ENCODE measurements around the gene ITPRID1. TPM values are rescaled to one million over a fixed set of nuclear protein-coding genes. Genes with fewer than 3 reads are reported as not detected.
"Not testable (repeated sequence)": the region's sequence is repeated elsewhere in the genome, so short reads cannot be mapped to it uniquely, and the experiment has no call there.

The ITPRID1 gene
- total and polyA plus RNA-seq, 7 donors, result 0.60 to 0.71 TPM; not detected in 5

DNA sequence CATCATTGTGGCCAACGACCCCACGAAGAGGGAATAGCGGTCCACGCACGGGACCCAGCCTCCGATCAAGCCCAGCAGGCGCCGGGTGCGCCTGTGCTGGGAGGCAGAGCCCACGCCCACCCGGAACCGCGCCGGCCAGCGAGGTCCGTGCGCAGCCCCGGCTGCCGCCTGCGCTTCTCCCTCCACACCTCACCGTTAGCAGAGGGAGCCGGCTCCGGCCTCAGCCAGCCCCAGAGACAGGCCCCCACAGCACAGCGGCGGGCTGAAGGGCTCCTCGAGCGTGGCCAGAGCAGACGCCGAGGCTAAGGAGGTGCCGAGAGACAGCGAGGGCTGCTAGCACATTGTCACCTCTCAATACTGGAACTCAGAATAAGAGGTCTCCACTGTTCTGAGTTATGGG is 3.6 kb downstream of the ITPRID1 start:
- H3K4me3 ChIP-seq, result no peak overlapping the region

DNA sequence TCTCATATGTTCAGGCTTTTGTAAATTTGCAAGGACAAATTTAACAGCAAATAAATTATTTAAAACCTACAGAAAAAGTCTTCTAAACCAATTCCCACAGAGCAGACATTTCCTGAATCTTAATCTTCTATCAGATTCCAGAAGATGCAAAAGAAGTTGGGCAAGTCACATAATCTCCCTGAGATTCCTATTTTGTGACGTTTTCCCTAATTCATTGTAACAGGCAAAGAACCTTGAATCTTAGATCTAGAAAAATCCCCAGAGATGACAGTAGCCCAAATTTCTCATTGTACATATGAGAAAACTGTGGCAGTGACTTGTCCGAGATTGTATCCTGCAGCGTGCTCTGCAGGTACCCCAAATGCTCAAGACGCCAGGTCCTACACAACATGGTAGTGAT is 4.9 kb downstream of the ITPRID1 start:
- DNase-seq, result no peak
- 91% methylated on average over 4 of the region's 4 CpGs for WGBS, 2 donors

More for the DNA sequence above, 3.6 kb downstream of the ITPRID1 start:
- no peaks in the 10 kb centered on the region for H3K27me3 ChIP-seq
- no peak for DNase-seq
- no peaks in the 10 kb centered on the region for H3K36me3 ChIP-seq
- intact Hi-C loops (cut with DNase I), result no loop called here
- no peaks in the 10 kb centered on the region for H3K4me1 ChIP-seq
- TF ChIP-seq POLR2AphosphoS5 (IDR thresholded peaks at IDR 0.05) (no peak), EP300 (IDR thresholded peaks at IDR 0.05) (no peak), POLR2A (IDR thresholded peaks at IDR 0.05) (no peak)
- TF ChIP-seq, protein P1, sequence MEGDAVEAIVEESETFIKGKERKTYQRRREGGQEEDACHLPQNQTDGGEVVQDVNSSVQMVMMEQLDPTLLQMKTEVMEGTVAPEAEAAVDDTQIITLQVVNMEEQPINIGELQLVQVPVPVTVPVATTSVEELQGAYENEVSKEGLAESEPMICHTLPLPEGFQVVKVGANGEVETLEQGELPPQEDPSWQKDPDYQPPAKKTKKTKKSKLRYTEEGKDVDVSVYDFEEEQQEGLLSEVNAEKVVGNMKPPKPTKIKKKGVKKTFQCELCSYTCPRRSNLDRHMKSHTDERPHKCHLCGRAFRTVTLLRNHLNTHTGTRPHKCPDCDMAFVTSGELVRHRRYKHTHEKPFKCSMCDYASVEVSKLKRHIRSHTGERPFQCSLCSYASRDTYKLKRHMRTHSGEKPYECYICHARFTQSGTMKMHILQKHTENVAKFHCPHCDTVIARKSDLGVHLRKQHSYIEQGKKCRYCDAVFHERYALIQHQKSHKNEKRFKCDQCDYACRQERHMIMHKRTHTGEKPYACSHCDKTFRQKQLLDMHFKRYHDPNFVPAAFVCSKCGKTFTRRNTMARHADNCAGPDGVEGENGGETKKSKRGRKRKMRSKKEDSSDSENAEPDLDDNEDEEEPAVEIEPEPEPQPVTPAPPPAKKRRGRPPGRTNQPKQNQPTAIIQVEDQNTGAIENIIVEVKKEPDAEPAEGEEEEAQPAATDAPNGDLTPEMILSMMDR (IDR thresholded peaks at IDR 0.05), result no peak
- H3K27ac ChIP-seq, result no peak overlapping the region
- no peaks in the 10 kb centered on the region for H3K9me3 ChIP-seq
- 95 to 97% methylated on average over 31 of the region's 31 CpGs for WGBS, 2 donors

DNA sequence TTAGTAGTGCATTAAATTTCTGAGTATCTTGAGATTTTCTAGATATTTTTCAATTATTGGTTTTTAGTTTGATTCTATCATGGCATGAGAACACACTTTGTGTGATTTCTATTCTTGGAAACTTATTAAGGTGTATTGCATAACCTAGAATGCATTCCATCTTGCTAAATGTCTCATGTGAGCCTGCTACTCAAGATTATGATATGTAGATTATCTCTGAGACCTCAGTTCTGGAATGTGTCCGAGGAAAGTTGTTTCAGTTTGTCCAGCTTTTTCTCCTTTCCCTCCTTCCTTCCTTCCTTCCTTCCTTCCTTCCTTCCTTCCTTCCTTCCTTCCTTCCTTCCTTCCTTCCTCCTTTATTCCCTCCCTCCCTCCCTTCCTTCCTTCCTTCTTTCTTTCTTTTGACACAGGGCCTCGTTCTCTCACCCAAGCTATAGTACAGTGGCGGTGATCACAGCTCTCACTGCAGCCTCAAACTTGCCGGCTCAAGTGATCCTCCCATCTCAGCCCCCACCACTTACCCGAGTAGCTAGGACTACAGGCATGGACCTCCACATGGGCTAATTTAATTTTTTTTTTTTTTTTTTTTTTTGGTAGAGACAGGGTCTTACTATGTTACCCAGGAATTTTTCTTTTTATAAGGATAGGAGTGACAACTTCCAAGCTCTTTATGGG is 7.6 kb downstream of the ITPRID1 start:
- Histone ChIP-seq H3K9me3 (no peaks in the 10 kb centered on the region), H3K4me1 (no peaks in the 10 kb centered on the region), H3K4me3 (no peak overlapping the region), H3K36me3 (no peaks in the 10 kb centered on the region), H3K27me3 (no peaks in the 10 kb centered on the region), H3K27ac (no peak overlapping the region)
- intact Hi-C loops (cut with DNase I), result no loop called here
- WGBS, 2 donors, result 83 to 86% methylated on average over 5 of the region's 5 CpGs
- no peak for DNase-seq
- TF ChIP-seq, protein P1 (IDR thresholded peaks at IDR 0.05), result no peak

More for the DNA sequence above, 4.9 kb downstream of the ITPRID1 start:
- no peaks in the 10 kb centered on the region for H3K36me3 ChIP-seq
- no peak overlapping the region for H3K4me3 ChIP-seq
- H3K4me1 ChIP-seq, result no peaks in the 10 kb centered on the region
- H3K9me3 ChIP-seq, result no peaks in the 10 kb centered on the region
- H3K27me3 ChIP-seq, result no peaks in the 10 kb centered on the region
- TF ChIP-seq POLR2A (IDR thresholded peaks at IDR 0.05) (no peak), POLR2AphosphoS5 (IDR thresholded peaks at IDR 0.05) (no peak), EP300 (IDR thresholded peaks at IDR 0.05) (no peak)
- TF ChIP-seq, protein P1 (IDR thresholded peaks at IDR 0.05), result no peak
- intact Hi-C loops (cut with DNase I), result no loop called here
- no peak overlapping the region for H3K27ac ChIP-seq

DNA sequence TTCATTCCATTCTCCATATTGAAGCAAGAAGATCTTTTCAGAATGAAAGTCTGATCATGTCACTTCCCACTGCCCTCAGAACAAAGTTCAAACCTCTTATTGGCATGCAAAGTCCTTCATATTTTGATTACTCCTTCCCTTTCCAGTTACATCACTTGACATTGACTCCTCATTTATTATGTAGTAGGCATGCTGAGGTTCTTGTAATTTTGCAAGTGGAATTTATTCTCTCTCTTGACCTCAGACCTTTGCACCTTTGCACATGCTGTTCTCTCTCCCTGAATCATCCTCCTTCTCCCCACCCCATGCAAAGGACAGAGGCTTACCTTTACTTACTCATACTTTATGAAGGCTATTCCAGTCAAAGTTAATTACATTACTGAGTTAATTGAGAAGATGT is 13.0 kb downstream of the ITPRID1 start:
- H3K4me3 ChIP-seq, result no peak overlapping the region
- intact Hi-C loops (cut with DNase I), result no loop called here
- H3K9me3 ChIP-seq, result no peaks in the 10 kb centered on the region
- no peak for TF ChIP-seq POLR2A (IDR thresholded peaks at IDR 0.05)
- no peak for TF ChIP-seq POLR2AphosphoS5 (IDR thresholded peaks at IDR 0.05)
- TF ChIP-seq, protein P1 (IDR thresholded peaks at IDR 0.05), result no peak
- no peak for TF ChIP-seq EP300 (IDR thresholded peaks at IDR 0.05)
- no peak for DNase-seq
- H3K27me3 ChIP-seq, result no peaks in the 10 kb centered on the region
- H3K36me3 ChIP-seq, result no peaks in the 10 kb centered on the region
- H3K27ac ChIP-seq, result no peak overlapping the region
- H3K4me1 ChIP-seq, result no peaks in the 10 kb centered on the region

DNA sequence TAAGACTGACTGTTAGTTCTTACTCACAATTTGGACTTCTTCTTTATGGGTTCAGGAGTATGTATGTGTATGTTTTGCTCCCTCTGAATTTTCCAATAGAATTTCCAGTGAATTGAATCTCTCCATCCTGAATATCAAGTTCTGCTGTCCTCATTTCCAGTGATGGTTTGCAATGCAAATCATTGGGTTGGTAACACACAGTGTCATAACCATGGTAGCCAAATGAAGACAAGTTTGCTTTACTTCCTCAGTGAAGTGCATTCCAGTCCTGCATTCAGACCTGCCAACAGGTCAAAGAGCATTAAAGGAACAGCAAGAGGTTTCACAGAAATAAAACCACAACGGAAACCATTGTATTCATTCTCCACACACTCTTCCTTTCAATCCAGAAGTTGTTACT is 15.2 kb downstream of the ITPRID1 start:
- Histone ChIP-seq H3K36me3 (no peaks in the 10 kb centered on the region), H3K27me3 (no peaks in the 10 kb centered on the region), H3K9me3 (no peaks in the 10 kb centered on the region), H3K4me1 (no peaks in the 10 kb centered on the region), H3K27ac (no peak overlapping the region), H3K4me3 (no peak overlapping the region)
- WGBS, 2 donors, result 65 to 76% methylated on average over 1 of the region's 1 CpG
- intact Hi-C loops (cut with DNase I), result no loop called here
- DNase-seq, result no peak
- TF ChIP-seq POLR2A (IDR thresholded peaks at IDR 0.05), result no peak
- no peak for TF ChIP-seq POLR2AphosphoS5 (IDR thresholded peaks at IDR 0.05)
- TF ChIP-seq, protein P1 (IDR thresholded peaks at IDR 0.05), result no peak
- no peak for TF ChIP-seq EP300 (IDR thresholded peaks at IDR 0.05)

DNA sequence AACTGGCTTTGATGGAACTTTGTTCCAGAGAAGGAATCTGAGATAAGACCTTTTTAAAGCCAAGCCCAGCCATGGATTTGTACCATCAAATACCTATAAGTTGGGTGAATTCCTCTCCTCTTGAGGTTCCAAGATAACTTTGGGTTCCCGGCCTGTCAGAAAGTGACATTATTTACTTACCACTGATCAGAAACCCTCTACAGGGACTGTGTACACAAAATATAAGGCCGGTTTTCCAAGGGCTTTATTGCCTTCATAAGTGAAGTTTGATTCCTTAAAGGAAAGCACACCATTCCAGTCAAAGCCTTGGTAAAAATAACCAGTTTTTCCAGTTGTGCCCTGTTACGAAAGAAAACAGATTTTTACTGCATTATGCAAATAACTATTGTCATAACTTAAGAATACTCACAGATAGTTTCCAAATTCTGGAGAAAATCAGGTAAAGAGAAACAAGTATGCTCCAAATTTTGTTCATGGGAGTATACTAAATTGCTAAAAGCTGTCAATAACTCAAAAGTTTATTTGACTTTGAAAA is 26.8 kb downstream of the ITPRID1 start:
- H3K4me1 ChIP-seq; intact Hi-C loops (cut with DNase I); H3K4me3 ChIP-seq; DNase-seq; H3K27ac ChIP-seq; H3K27me3 ChIP-seq; H3K9me3 ChIP-seq; H3K36me3 ChIP-seq: not testable (repeated sequence)
- WGBS, 2 donors, result 13 to 47% methylated on average over 3 of the region's 3 CpGs
